ENCODE results near the gene CALML4. TPM values are rescaled to one million over a fixed set of nuclear protein-coding genes. Genes with fewer than 3 reads are reported as not detected.

The CALML4 gene
- total RNA-seq, 1 donor from 2014 or later, result 6.1 TPM

DNA sequence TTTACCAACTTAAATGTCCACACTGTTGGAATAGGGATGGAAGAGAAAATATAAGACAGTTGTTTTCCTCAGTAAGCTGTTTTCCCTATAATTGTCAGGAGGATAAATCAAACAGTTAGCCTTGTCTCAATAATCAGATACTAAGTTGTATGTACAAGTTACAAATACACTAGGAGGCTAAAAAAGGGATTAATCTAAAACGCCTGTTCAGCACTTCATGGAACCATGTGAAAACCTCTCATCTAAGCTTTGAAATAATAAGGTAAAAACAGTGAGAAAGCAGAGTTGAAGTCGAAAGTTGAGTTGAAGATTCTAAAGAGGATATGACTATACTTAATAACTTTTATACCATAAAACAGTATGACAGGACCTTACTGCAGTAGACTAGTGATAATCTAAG, 62.0 kb downstream of the CALML4 start:
- DNase-seq, result no peak

Other genes with a start within 250 kb of the CALML4 start
- 46.8 TPM for gene PIAS1, start 151.0 kb downstream of the CALML4 start, total RNA-seq
- gene CLN6, start 24.4 kb upstream of the CALML4 start, total RNA-seq, result 15.3 TPM
- 70.7 TPM for gene FEM1B, start 72.4 kb upstream of the CALML4 start, total RNA-seq
- gene ITGA11, start 226.8 kb upstream of the CALML4 start, total RNA-seq, result 5.7 TPM

Measured in skin of body (tissue), 2 donors.